ENCODE results near the gene SPEM1.

SPEM1 gene

DNA sequence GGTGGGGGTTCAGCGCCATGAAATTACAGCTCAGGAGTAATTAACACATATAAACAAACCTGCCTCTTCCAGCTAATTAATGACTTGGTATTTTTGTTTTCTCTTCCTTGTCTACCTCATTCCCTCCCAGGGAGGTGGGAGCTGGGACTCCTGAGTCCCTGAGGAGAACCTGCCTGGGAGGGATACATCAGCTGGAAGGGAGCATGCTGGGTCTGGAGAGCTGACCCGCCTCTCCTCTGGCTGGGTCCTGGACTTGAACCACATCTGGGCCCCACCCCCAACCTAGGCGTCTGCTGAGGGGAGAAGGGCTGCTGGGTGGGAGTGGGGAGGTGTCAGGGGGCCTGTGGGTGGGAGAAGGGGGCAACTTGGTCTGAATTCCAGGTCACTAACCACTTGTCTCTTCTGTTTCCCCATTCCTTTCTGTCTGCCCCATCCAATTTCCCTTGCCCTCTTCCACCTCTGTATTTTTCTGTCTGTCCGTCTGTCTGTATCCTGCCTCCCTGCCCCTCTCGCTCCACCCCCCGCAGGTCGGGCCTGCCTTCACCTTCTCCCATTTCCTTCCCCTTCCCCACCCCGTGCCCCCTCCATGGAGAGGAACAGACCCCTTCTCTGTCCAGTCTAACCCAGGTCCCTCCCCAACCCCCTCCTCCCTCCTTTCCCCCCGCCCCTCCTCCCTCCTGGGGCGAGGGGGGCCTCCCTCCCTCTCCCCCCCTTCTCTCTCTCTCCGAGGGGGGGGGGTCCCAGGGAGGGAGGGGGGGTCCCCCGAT is 12.5 kb upstream of the SPEM1 start, which contains the start of gene NLGN2:
Gene NLGN2, plus strand, starts transcription at position 361 of the 767 bp plus-strand sequence. CDS start 411 bp downstream, outside the sequence.
- no peak for TF ChIP-seq Cebpa-rat (IDR thresholded peaks at IDR 0.05)
- Histone ChIP-seq H3K4me3 (no peak within 1 kb of the TSS), H3K9ac (no peak within 1 kb of the TSS), H3K9me3 (no peaks in the 10 kb centered on the region), H3K4me1 (peaks cover 29% of the 10 kb centered on the region), H3K27ac (no peak within 1 kb of the TSS), H4K20me1 (peaks cover 6% of the 10 kb centered on the region; the same call in 1 of the 2 replicates), H3K4me2 (no peak within 1 kb of the TSS), H3K27me3 (no peaks in the 10 kb centered on the region), H3K36me3 (peaks cover 27% of the 10 kb centered on the region)

DNA sequence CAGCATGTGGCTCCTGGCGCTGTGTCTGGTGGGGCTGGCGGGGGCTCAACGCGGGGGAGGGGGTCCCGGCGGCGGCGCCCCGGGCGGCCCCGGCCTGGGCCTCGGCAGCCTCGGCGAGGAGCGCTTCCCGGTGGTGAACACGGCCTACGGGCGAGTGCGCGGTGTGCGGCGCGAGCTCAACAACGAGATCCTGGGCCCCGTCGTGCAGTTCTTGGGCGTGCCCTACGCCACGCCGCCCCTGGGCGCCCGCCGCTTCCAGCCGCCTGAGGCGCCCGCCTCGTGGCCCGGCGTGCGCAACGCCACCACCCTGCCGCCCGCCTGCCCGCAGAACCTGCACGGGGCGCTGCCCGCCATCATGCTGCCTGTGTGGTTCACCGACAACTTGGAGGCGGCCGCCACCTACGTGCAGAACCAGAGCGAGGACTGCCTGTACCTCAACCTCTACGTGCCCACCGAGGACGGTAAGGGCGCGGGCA is 11.8 kb upstream of the SPEM1 start:
- Histone ChIP-seq H3K4me3 (no peak overlapping the region), H3K9ac (no peak overlapping the region)
- no peak for TF ChIP-seq Cebpa-rat (IDR thresholded peaks at IDR 0.05)

DNA sequence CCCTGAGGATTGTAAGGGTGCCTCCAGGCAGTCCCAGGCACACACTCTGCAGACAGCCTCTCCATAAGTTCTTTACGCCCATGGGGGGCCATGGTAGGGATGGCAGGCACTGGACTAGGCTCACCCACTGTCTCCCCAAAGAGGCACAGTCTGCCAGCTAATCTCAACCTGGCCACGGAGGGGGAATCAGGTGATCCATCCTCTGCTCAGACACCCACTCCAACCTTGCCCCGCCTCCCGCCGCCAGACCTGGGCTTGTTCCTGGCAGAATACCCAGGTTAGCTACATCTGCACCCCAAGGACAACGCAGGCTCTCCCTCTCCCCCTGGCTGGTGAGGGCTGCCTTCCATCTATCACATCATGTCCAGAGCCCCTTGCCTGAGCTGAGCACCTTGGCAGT is 11.3 kb upstream of the SPEM1 start:
- peaks cover 35% of the 10 kb centered on the region for H3K4me1 ChIP-seq
- H4K20me1 ChIP-seq = no peaks in the 10 kb centered on the region
- H3K27ac ChIP-seq = no peak overlapping the region
- H3K9ac ChIP-seq = no peak overlapping the region
- no peak overlapping the region for H3K4me3 ChIP-seq
- no peak overlapping the region for H3K4me2 ChIP-seq
- H3K9me3 ChIP-seq = no peaks in the 10 kb centered on the region
- H3K36me3 ChIP-seq = peaks cover 27% of the 10 kb centered on the region
- TF ChIP-seq Cebpa-rat (IDR thresholded peaks at IDR 0.05) = no peak
- no peaks in the 10 kb centered on the region for H3K27me3 ChIP-seq

More for the DNA sequence above, 11.8 kb upstream of the SPEM1 start:
- no peaks in the 10 kb centered on the region for H3K27me3 ChIP-seq
- H3K36me3 ChIP-seq = peaks cover 27% of the 10 kb centered on the region
- peaks cover 29% of the 10 kb centered on the region for H3K4me1 ChIP-seq
- no peaks in the 10 kb centered on the region for H3K9me3 ChIP-seq
- H4K20me1 ChIP-seq = no peaks in the 10 kb centered on the region
- H3K4me2 ChIP-seq = no peak overlapping the region
- H3K27ac ChIP-seq = no peak overlapping the region

DNA sequence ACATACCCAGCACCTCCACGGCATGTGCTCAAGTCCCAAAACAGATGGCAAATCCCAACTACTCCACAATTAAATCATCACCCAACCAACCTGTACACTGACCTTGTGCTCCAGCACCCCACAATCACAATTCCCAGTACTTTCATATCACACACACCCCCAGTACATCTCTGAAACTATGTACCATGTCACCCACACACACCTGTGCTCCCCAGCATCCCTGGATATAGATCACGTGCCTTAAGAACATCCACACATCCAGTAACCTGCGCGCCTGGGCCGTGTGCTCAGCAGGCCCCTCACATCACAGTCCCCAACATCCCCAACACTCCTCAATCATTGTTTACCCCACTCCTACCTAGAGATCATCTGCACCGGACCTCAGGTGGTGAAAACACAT is 10.4 kb upstream of the SPEM1 start:
- Histone ChIP-seq H3K9ac (no peak overlapping the region), H4K20me1 (no peaks in the 10 kb centered on the region), H3K9me3 (no peaks in the 10 kb centered on the region), H3K27me3 (no peaks in the 10 kb centered on the region), H3K27ac (no peak overlapping the region), H3K36me3 (peaks cover 31% of the 10 kb centered on the region), H3K4me3 (no peak overlapping the region), H3K4me2 (no peak overlapping the region), H3K4me1 (peaks cover 37% of the 10 kb centered on the region)
- no peak for TF ChIP-seq Cebpa-rat (IDR thresholded peaks at IDR 0.05)

DNA sequence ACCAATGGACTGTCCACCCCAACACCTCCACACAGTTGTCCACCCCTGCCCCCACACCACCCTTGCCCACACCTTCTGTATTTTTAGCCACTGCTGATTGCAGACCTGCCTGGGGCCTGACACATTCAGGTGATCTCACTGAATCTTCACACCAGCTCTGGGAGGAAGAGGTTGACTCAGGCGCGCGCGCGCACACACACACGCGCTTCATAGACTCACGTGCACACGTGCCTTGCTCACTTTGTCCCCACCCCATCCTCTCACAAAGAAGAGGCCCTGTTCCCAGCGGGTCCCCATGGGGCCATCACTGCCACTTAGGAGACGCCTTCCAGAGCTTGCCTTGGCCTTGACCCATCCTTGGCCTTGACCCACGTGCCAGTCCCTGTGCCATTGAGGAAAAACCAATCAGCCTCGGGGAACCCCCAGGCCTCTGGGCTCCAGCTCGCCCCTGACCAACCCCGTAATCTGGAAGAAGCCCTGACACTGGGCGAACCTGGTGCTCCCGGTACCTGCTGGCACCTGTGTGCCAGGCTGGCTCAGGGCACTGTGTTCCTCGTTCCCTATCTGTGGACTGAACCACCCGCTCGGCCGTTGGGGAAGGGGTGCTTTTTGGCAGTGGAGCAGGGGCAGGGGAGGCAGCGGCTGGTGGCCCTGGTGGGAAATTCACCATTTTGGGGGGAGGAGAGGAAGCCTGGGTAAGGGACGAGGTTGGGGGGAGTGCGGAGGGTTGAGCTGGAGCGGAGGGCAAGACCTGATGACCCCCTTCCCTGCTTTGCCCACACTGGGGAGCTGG is 9.3 kb upstream of the SPEM1 start:
- no peaks in the 10 kb centered on the region for H4K20me1 ChIP-seq
- no peak for TF ChIP-seq Cebpa-rat (IDR thresholded peaks at IDR 0.05)
- no peaks in the 10 kb centered on the region for H3K9me3 ChIP-seq
- H3K4me3 ChIP-seq = no peak overlapping the region
- no peaks in the 10 kb centered on the region for H3K27me3 ChIP-seq
- H3K4me2 ChIP-seq = no peak overlapping the region
- peaks cover 42% of the 10 kb centered on the region for H3K36me3 ChIP-seq
- H3K4me1 ChIP-seq = peaks cover 30% of the 10 kb centered on the region
- H3K9ac ChIP-seq = no peak overlapping the region
- no peak overlapping the region for H3K27ac ChIP-seq

DNA sequence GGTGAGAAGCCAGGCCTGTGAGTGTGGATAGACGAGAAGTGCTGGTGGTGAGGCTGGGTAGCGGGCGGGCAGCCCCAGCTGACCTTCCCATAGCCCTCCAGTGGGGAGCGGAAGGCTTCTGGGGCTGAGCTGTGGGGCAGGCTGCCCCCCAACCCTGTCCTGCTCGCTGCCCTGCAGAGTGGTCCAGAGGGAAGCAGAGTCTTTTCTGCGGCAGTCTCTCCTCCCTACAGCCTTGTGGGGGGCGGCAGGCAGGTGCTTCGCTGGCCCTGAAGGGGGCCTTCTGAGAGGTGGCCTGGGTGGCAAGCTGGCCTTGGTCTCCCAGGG is 8.7 kb upstream of the SPEM1 start:
- H3K27ac ChIP-seq = no peak overlapping the region
- no peak overlapping the region for H3K9ac ChIP-seq
- H3K4me2 ChIP-seq = no peak overlapping the region
- no peaks in the 10 kb centered on the region for H4K20me1 ChIP-seq
- H3K36me3 ChIP-seq = peaks cover 47% of the 10 kb centered on the region
- TF ChIP-seq Cebpa-rat (IDR thresholded peaks at IDR 0.05) = no peak
- H3K9me3 ChIP-seq = no peaks in the 10 kb centered on the region
- peaks cover 25% of the 10 kb centered on the region for H3K4me1 ChIP-seq
- H3K27me3 ChIP-seq = no peaks in the 10 kb centered on the region
- H3K4me3 ChIP-seq = no peak overlapping the region

DNA sequence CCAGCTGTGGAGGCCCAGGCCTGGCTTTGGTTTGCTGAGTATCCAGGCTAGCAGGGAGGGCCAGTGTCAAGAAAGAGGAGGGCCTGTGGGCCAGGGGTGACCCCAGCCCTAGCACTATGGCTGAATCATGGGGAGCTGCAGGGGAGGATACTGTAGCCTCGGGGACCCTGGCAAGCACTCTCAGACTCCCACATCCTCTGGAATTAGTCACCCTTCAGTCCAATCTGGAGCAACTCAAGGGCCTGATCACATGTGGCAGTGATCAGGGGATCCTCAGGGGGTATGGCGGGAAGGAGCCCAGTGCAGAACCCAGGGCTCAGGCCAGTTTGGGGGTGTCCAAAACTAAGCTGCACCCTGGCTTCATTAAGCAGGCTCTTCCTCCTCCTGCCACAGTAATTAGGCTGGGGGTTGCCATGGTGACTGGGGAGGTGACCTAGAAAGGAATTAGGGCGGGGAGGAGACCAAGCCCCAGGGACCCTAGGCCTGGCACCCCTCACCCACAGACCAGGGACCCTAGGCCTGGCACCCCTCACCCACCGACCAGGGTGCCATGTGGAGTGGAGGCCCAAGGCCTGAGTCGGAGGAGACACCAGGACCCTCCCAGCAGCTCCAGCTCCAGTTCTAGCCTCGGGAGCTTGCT is 6.7 kb upstream of the SPEM1 start:
- Histone ChIP-seq H3K27me3 (no peaks in the 10 kb centered on the region), H3K9ac (peak overlapping the region; percentile 68), H3K36me3 (peaks cover 57% of the 10 kb centered on the region), H3K4me1 (peaks cover 16% of the 10 kb centered on the region), H3K4me3 (0 out of 2 replicates have a peak overlapping the region, but pooled peaks have one; percentile 22), H4K20me1 (no peaks in the 10 kb centered on the region), H3K4me2 (peak overlapping the region; percentile 78), H3K27ac (peak overlapping the region; percentile 66), H3K9me3 (no peaks in the 10 kb centered on the region)
- TF ChIP-seq Cebpa-rat (IDR thresholded peaks at IDR 0.05) = no peak

DNA sequence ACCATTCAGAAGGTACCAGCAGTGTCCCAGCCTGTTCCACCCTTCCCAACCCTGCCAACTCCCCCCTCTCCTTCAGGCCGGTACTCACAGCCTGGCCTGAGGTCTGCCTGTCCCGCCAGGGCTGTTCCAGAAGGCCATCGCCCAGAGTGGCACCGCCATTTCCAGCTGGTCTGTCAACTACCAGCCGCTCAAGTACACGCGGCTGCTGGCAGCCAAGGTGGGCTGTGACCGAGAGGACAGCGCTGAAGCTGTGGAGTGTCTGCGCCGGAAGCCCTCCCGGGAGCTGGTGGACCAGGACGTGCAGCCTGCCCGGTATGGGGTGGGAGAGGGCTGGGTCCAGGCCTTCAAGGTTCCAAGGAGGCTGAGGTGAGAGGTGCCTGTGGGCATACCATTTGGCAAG is 5.3 kb upstream of the SPEM1 start:
- no peak for TF ChIP-seq Cebpa-rat (IDR thresholded peaks at IDR 0.05)
- no peaks in the 10 kb centered on the region for H3K27me3 ChIP-seq
- H3K4me3 ChIP-seq = no peak overlapping the region
- no peak overlapping the region for H3K9ac ChIP-seq
- no peaks in the 10 kb centered on the region for H4K20me1 ChIP-seq
- peaks cover 16% of the 10 kb centered on the region for H3K4me1 ChIP-seq
- H3K36me3 ChIP-seq = peaks cover 44% of the 10 kb centered on the region
- no peaks in the 10 kb centered on the region for H3K9me3 ChIP-seq
- no peak overlapping the region for H3K4me2 ChIP-seq
- H3K27ac ChIP-seq = no peak overlapping the region

DNA sequence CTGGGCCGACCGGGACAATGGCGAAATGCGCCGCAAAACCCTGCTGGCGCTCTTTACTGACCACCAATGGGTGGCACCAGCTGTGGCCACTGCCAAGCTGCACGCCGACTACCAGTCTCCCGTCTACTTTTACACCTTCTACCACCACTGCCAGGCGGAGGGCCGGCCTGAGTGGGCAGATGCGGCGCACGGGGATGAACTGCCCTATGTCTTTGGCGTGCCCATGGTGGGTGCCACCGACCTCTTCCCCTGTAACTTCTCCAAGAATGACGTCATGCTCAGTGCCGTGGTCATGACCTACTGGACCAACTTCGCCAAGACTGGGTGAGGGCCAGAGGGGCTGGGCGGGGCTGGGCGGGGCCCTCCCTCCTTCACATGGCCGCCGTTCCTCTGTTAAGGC is 4.3 kb upstream of the SPEM1 start:
- Histone ChIP-seq H3K4me3 (no peak overlapping the region), H3K36me3 (peaks cover 34% of the 10 kb centered on the region), H4K20me1 (no peaks in the 10 kb centered on the region), H3K9ac (no peak overlapping the region), H3K27ac (no peak overlapping the region), H3K4me1 (peaks cover 16% of the 10 kb centered on the region), H3K9me3 (no peaks in the 10 kb centered on the region), H3K4me2 (no peak overlapping the region), H3K27me3 (no peaks in the 10 kb centered on the region)
- no peak for TF ChIP-seq Cebpa-rat (IDR thresholded peaks at IDR 0.05)

DNA sequence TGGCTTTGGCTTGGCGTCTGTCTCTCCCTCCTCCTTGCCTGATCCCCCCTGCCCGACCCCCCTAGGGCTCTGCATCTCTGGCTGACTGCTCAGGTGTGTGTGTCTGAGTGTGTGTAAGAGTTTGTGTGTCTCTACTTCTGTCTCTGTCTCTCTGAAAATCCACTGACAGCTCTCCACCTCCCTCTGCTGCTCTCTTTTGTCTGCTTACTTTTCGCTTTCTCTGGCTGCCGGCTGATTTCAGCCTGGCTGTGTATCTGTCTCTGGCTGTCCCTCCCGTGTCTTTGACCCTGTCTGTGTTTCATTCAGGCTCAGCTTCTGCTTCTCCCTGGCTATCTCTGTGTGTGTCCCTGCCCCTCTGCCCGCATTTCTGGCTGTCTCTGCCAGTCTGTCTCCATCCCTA is 3.8 kb upstream of the SPEM1 start:
- Histone ChIP-seq H3K27me3 (no peaks in the 10 kb centered on the region), H4K20me1 (no peaks in the 10 kb centered on the region), H3K27ac (no peak overlapping the region), H3K36me3 (peaks cover 33% of the 10 kb centered on the region), H3K9ac (no peak overlapping the region), H3K9me3 (no peaks in the 10 kb centered on the region), H3K4me3 (no peak overlapping the region), H3K4me2 (no peak overlapping the region), H3K4me1 (peaks cover 16% of the 10 kb centered on the region)
- TF ChIP-seq Cebpa-rat (IDR thresholded peaks at IDR 0.05) = no peak
